Adrenal gland (tissue), 12 donors: Measurements from ENCODE around the gene GLB1L. TPM values are rescaled to one million over a fixed set of nuclear protein-coding genes. Genes with fewer than 3 reads are reported as not detected.

Source experiments
- DNase-seq, 7 donors: peaks; one replicate each; pipeline ENCODE4 v3.0.0-alpha.2; 2019 to 2020
- H3K27ac ChIP-seq, 5 donors: fragments of 200-600 bp; sonication (generic) in 4 of 5; 1 replicate in 3 of 5; 2 replicates in 2 of 5; pipeline versions ENCODE4 v1.5.1 to v1.8.0; 2016 to 2020; ENCODE audit warnings: mild to moderate bottlenecking in 1 of 5
- H3K27me3 ChIP-seq: fragments of 200-600 bp; 2 replicates; pipeline ENCODE4 v1.8.0; 2021
- H3K36me3 ChIP-seq, 2 donors: fragments of 200-600 bp; replicated peaks in 1 of 2; 1 replicate in 1 of 2; 2 replicates in 1 of 2; pipeline versions ENCODE4 v1.5.1 to v1.8.0; 2018 to 2022
- H3K4me1 ChIP-seq, 2 donors: fragments of 200-600 bp; replicated peaks in 1 of 2; 1 replicate in 1 of 2; 2 replicates in 1 of 2; pipeline versions ENCODE4 v1.5.1 to v1.8.0; 2018 to 2021
- H3K4me3 ChIP-seq, 4 donors: fragments of 200-600 bp; sonication (generic) in 3 of 4; one replicate each; pipeline ENCODE4 v1.5.1; 2016 to 2018
- H3K9me3 ChIP-seq, 3 donors: fragments of 200-600 bp; sonication (generic) in 1 of 3; replicated peaks in 1 of 3; 1 replicate in 2 of 3; 2 replicates in 1 of 3; pipeline versions ENCODE4 v1.5.1 to v1.8.0; 2016 to 2021
- CTCF ChIP-seq, 6 experiments: fragments of 450-650 bp in 4 of 6; fragments of 200-600 bp in 2 of 6; sonication (generic) in 1 of 6; IDR thresholded peaks; 1 replicate in 5 of 6; 2 replicates in 1 of 6; pipeline versions ENCODE4 v1.5.1 to v1.8.0; 2016 to 2021; ENCODE audit warnings: antibody characterized with exemption in 6 of 6, mild to moderate bottlenecking in 2 of 6, moderate library complexity in 1 of 6
- POLR2A ChIP-seq, 2 donors: fragments of 450-650 bp; IDR thresholded peaks; one replicate each; pipeline ENCODE4 v1.6.1; 2017; ENCODE audit warnings: antibody characterized with exemption in 2 of 2, mild to moderate bottlenecking in 2 of 2, moderate library complexity in 1 of 2
- WGBS, 4 donors: extraction: QIAGEN DNeasy Blood & Tissue Kit in 2 of 4; methylation state at CpG; one replicate each; pipeline versions ENCODE4 v1.1.5 to v1.1.7; 2013 to 2017; 5-methylcytosine and 5-hydroxymethylcytosine counted together
- intact Hi-C, 2 donors: fragments of 100-400 bp; cut with DNase I; formaldehyde crosslinking; loops; one replicate each; pipeline versions ENCODE4 v1.14.1 to v1.15.0; 2022 to 2023
- polyA plus RNA-seq, 3 donors: library from polyadenylated mRNA; stranded (reverse); fragments of 200-250 nt in 2 of 3; fragments of 350-450 nt in 1 of 3; fragmentation: Illumina TruSeq in 1 of 3; extraction: RNeasy Lipid Tissue Mini Kit (QIAGEN cat#74804) in 1 of 3; gene quantifications; one replicate each; pipeline ENCODE4 v1.2.3, GENCODE V29; 2013 to 2014
- total RNA-seq, 9 donors: library from RNA; depleted of rRNA in 4 of 9; stranded (reverse); fragments of >200 nt in 4 of 9; fragments of 120-200 nt in 1 of 9; fragmentation: NEBNext Ultra II Directional in 1 of 9; extraction: Animal tissue kit (Norgen Biotek cat#: 25700) in 1 of 9; gene quantifications; one replicate each; pipeline versions ENCODE4 v1.1.0 to v1.2.4, GENCODE V29; 2013 to 2023
- donor health status: healthy with polysubstance abuse.
- donor health status: Bipolar disorder and iron deficiency.
- donor health status: DM: yes; HTN: yes; CAD: no.
- donor health status: DM: no; HTN: no; CAD: no.
- donor health status: DM: no; HTN: no; CAD: no.
- donor health status: DM: yes; HTN: yes; CAD: no.

Gene GLB1L
- total and polyA plus RNA-seq, 12 donors: 6.3 to 25.0 (median 14.5) TPM

- DNase-seq: peak; percentile 73 to 90 (median 87)
- intact Hi-C loops: loop anchor here (10.0 kb wide), 1 partner anchor 45 kb away; no protein-coding TSS in a partner anchor
- H3K27me3 ChIP-seq: no peaks in the 10 kb centered on the region
- TF ChIP-seq CTCF (IDR thresholded peaks at IDR 0.05) (no peak), POLR2A (IDR thresholded peaks at IDR 0.05) (peak; percentile 23 to 65)
- peaks cover 37 to 54% of the 10 kb centered on the region in 2 donors for H3K4me1 ChIP-seq
- H3K36me3 ChIP-seq: peaks cover 0 to 17% of the 10 kb centered on the region in 2 donors
- H3K9me3 ChIP-seq: no peaks in the 10 kb centered on the region
- WGBS, 4 donors: 29 to 63% (median 33%) methylated on average over 2 to 7 of the region's 7 CpGs
- no peak overlapping the region for H3K4me3 ChIP-seq
- H3K27ac ChIP-seq: peak overlapping the region; percentile 29 to 90 (median 71)
Measured at GRCh38 chr2:219249203-219249980, 4.1 kb upstream of the GLB1L start.

- no peak for TF ChIP-seq CTCF (IDR thresholded peaks at IDR 0.05)
- TF ChIP-seq POLR2A (IDR thresholded peaks at IDR 0.05): no peak
- H3K4me1 ChIP-seq: peaks cover 37 to 52% of the 10 kb centered on the region in 2 donors
- intact Hi-C loops: loop anchor here (10.0 kb wide), 1 partner anchor 46 kb away; no protein-coding TSS in a partner anchor
- WGBS, 4 donors: 71 to 84% (median 78%) methylated on average over 2 of the region's 2 CpGs
- peak overlapping the region in 4 of 5 donors; percentile 56 to 90 (median 74) for H3K27ac ChIP-seq
- no peak overlapping the region for H3K4me3 ChIP-seq
- no peaks in the 10 kb centered on the region for H3K9me3 ChIP-seq
- H3K27me3 ChIP-seq: no peaks in the 10 kb centered on the region
- peaks cover 0 to 17% of the 10 kb centered on the region in 2 donors for H3K36me3 ChIP-seq
- no peak for DNase-seq
Measured at GRCh38 chr2:219248845-219249202, 3.6 kb upstream of the GLB1L start.

GRCh38 chr2:219247678-219248642 lies 2.7 kb upstream of the GLB1L start:
- Histone ChIP-seq H3K27me3 (no peaks in the 10 kb centered on the region), H3K4me1 (peaks cover 33 to 44% of the 10 kb centered on the region in 2 donors), H3K36me3 (peaks cover 0 to 17% of the 10 kb centered on the region in 2 donors), H3K4me3 (no peak overlapping the region), H3K27ac (peak overlapping the region in 2 of 5 donors; percentile 76 to 90), H3K9me3 (no peaks in the 10 kb centered on the region)
- no peak for DNase-seq
- WGBS, 4 donors: 81 to 90% (median 84%) methylated on average over 7 to 17 of the region's 17 CpGs
- intact Hi-C loops: loop anchor here (10.0 kb wide), 1 partner anchor 47 kb away; no protein-coding TSS in a partner anchor
- no peak for TF ChIP-seq CTCF (IDR thresholded peaks at IDR 0.05)
- no peak for TF ChIP-seq POLR2A (IDR thresholded peaks at IDR 0.05)

GRCh38 chr2:219246559-219246958 lies 1.3 kb upstream of the GLB1L start:
- intact Hi-C loops: loop anchor here (10.0 kb wide), 1 partner anchor 48 kb away; no protein-coding TSS in a partner anchor
- Histone ChIP-seq H3K9me3 (no peaks in the 10 kb centered on the region), H3K27ac (peak overlapping the region in 2 of 5 donors; percentile 18 to 90), H3K4me3 (no peak overlapping the region), H3K4me1 (peaks cover 29 to 36% of the 10 kb centered on the region in 2 donors), H3K27me3 (no peaks in the 10 kb centered on the region), H3K36me3 (peaks cover 0 to 17% of the 10 kb centered on the region in 2 donors)
- 93 to 97% (median 94%) methylated on average over 10 of the region's 10 CpGs for WGBS, 4 donors
- no peak for DNase-seq
- TF ChIP-seq CTCF (IDR thresholded peaks at IDR 0.05) (no peak), POLR2A (IDR thresholded peaks at IDR 0.05) (no peak)
